NCI-H1436 (cell line): ENCODE data around the gene DNAH2.

Experiments
- DNase-seq: peaks from one replicate; lab custom pipeline; 2025; lab: John Stamatoyannopoulos, UW

The DNAH2 gene

GRCh38 chr17:7721612-7722011 is 4.1 kb downstream of the DNAH2 start:
- DNase-seq = no peak

GRCh38 chr17:7727886-7728285 is 10.3 kb downstream of the DNAH2 start:
- no peak for DNase-seq

GRCh38 chr17:7729816-7730215 is 12.3 kb downstream of the DNAH2 start:
- DNase-seq = no peak

GRCh38 chr17:7732981-7733539 is 15.5 kb downstream of the DNAH2 start:
- DNase-seq = no peak

- DNase-seq = no peak
These were observed 20.1 kb downstream of the DNAH2 start for GRCh38 chr17:7737601-7738000.

- no peak for DNase-seq
These were observed 22.2 kb downstream of the DNAH2 start for GRCh38 chr17:7739746-7740145.

- DNase-seq = no peak
These were observed 23.0 kb downstream of the DNAH2 start for GRCh38 chr17:7740481-7741001.

- no peak for DNase-seq
These were observed 25.2 kb downstream of the DNAH2 start for GRCh38 chr17:7742729-7743128.

- DNase-seq = no peak
These were observed 26.9 kb downstream of the DNAH2 start for GRCh38 chr17:7744416-7744815.

GRCh38 chr17:7745748-7746470 is 28.4 kb downstream of the DNAH2 start:
- no peak for DNase-seq

GRCh38 chr17:7747635-7748071 is 30.1 kb downstream of the DNAH2 start:
- no peak for DNase-seq

- no peak for DNase-seq
These were observed 30.7 kb downstream of the DNAH2 start for GRCh38 chr17:7748076-7748775.

- no peak for DNase-seq
These were observed 32.8 kb downstream of the DNAH2 start for GRCh38 chr17:7750321-7750821.

GRCh38 chr17:7754656-7755055 is 37.1 kb downstream of the DNAH2 start:
- DNase-seq = no peak

GRCh38 chr17:7755095-7755890 is 37.7 kb downstream of the DNAH2 start:
- DNase-seq = no peak

GRCh38 chr17:7756968-7757367 is 39.4 kb downstream of the DNAH2 start:
- no peak for DNase-seq

- no peak for DNase-seq
These were observed 46.4 kb downstream of the DNAH2 start for GRCh38 chr17:7763919-7764318.

- no peak for DNase-seq
These were observed 49.5 kb downstream of the DNAH2 start for GRCh38 chr17:7767004-7767403.

- DNase-seq = no peak
These were observed 50.0 kb downstream of the DNAH2 start for GRCh38 chr17:7767405-7768021.

- DNase-seq = no peak
These were observed 52.3 kb downstream of the DNAH2 start for GRCh38 chr17:7769854-7770253.

GRCh38 chr17:7774055-7774521 is 56.5 kb downstream of the DNAH2 start:
- DNase-seq = no peak
